Progenitor cell of endocrine pancreas (in vitro differentiated cells): ENCODE results near the gene MYO19. TPM values are rescaled to one million over a fixed set of nuclear protein-coding genes. Genes with fewer than 3 reads are reported as not detected.

Source experiments
- DNase-seq: peaks from one replicate; pipeline ENCODE4 v3.0.0; 2021; ENCODE audit warnings: low spot score; ENCODE audit not compliant: unreplicated experiment
- H3K27ac Mint-ChIP-seq: 2 replicates; pipeline ENCODE4 v1.8.0; 2021; ENCODE audit warnings: mild to moderate bottlenecking, moderate library complexity, mixed read lengths
- H3K27me3 Mint-ChIP-seq: 2 replicates; pipeline ENCODE4 v1.8.0; 2021; ENCODE audit warnings: mixed read lengths
- H3K36me3 Mint-ChIP-seq: 2 replicates; pipeline ENCODE4 v1.8.0; 2022; ENCODE audit warnings: mixed read lengths; ENCODE audit not compliant: insufficient read depth
- H3K4me1 Mint-ChIP-seq: 2 replicates; pipeline ENCODE4 v1.8.0; 2021; ENCODE audit warnings: low read depth, mixed read lengths
- H3K4me3 Mint-ChIP-seq: 2 replicates; pipeline ENCODE4 v1.8.0; 2021; ENCODE audit warnings: low read depth, mild to moderate bottlenecking, moderate library complexity, mixed read lengths
- H3K9me3 Mint-ChIP-seq: 2 replicates; pipeline ENCODE4 v1.8.0; 2021; ENCODE audit warnings: low read depth, mixed read lengths
- total RNA-seq: library from RNA; stranded (reverse); gene quantifications from 2 replicates; pipeline ENCODE4 v1.2.1, GENCODE V29; 2021
- TF ChIP-seq, protein P1 (sequence below): fragments of 200-600 bp; sonication (generic); IDR thresholded peaks from one replicate; pipeline ENCODE4 v1.5.0; 2021; ENCODE audit warnings: antibody characterized with exemption, mild to moderate bottlenecking; ENCODE audit not compliant: unreplicated experiment

MYO19 gene
- total RNA-seq, 1 donor from 2014 or later, result 82.2 TPM

- Mint-ChIP-seq H3K36me3 (peaks cover 20% of the 10 kb centered on the region), H3K27me3 (no peaks in the 10 kb centered on the region), H3K9me3 (no peaks in the 10 kb centered on the region), H3K4me3 (no peak overlapping the region), H3K27ac (no peak overlapping the region), H3K4me1 (no peaks in the 10 kb centered on the region)
- TF ChIP-seq, protein P1, sequence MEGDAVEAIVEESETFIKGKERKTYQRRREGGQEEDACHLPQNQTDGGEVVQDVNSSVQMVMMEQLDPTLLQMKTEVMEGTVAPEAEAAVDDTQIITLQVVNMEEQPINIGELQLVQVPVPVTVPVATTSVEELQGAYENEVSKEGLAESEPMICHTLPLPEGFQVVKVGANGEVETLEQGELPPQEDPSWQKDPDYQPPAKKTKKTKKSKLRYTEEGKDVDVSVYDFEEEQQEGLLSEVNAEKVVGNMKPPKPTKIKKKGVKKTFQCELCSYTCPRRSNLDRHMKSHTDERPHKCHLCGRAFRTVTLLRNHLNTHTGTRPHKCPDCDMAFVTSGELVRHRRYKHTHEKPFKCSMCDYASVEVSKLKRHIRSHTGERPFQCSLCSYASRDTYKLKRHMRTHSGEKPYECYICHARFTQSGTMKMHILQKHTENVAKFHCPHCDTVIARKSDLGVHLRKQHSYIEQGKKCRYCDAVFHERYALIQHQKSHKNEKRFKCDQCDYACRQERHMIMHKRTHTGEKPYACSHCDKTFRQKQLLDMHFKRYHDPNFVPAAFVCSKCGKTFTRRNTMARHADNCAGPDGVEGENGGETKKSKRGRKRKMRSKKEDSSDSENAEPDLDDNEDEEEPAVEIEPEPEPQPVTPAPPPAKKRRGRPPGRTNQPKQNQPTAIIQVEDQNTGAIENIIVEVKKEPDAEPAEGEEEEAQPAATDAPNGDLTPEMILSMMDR, result no peak
- DNase-seq, result no peak
Observed at GRCh38 chr17:36575028-36575427, 40.4 kb upstream of the MYO19 start.

DNA sequence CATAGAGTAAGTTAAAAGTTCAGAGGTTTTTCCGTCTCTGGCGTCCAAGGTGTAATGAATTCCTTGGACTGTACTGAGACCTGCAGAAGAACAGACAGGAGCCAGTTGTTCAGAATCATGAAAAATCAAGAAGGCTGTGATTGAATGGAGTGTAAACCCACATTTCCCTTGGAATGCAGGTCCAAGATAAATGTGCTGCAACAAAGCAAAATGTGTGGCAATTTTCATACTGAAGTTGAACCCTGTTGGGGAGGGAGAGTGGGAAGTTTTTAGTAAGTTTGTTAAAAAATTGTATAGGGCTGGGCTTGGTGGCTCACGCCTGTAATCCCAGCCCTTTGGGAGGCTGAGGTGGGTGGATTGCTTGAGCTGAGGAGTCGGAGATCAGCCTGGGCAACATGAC is 31.4 kb upstream of the MYO19 start:
- no peaks in the 10 kb centered on the region for H3K9me3 Mint-ChIP-seq
- no peaks in the 10 kb centered on the region for H3K27me3 Mint-ChIP-seq
- TF ChIP-seq, protein P1, result no peak
- H3K27ac Mint-ChIP-seq, result peak overlapping the region; percentile 29
- no peak overlapping the region for H3K4me3 Mint-ChIP-seq
- peaks cover 24% of the 10 kb centered on the region for H3K36me3 Mint-ChIP-seq
- H3K4me1 Mint-ChIP-seq, result no peaks in the 10 kb centered on the region
- DNase-seq, result no peak

DNA sequence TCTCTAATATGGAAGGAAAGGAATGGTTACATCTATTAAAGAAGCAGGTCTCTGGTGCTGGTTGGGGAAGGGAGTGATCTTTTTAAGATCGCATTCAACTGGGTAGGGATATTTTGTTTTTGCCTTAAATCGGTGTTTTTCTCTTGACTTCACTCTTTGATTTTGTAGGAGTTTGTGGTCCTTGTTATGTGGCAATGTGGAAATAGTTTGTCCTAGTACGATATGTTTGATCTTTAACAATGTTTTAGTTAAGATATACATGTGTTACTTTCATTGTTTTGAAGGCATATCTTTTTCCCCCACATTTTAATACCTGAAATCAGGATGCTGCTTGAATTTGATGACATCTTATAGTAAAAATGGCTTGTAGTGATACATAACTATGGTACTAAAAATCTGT is 18.8 kb upstream of the MYO19 start:
- DNase-seq, result no peak
- H3K36me3 Mint-ChIP-seq, result peaks cover 14% of the 10 kb centered on the region
- no peaks in the 10 kb centered on the region for H3K27me3 Mint-ChIP-seq
- H3K9me3 Mint-ChIP-seq, result no peaks in the 10 kb centered on the region
- TF ChIP-seq, protein P1, result no peak
- peaks cover 5% of the 10 kb centered on the region for H3K4me1 Mint-ChIP-seq
- H3K4me3 Mint-ChIP-seq, result no peak overlapping the region
- H3K27ac Mint-ChIP-seq, result peak overlapping the region; percentile 7

DNA sequence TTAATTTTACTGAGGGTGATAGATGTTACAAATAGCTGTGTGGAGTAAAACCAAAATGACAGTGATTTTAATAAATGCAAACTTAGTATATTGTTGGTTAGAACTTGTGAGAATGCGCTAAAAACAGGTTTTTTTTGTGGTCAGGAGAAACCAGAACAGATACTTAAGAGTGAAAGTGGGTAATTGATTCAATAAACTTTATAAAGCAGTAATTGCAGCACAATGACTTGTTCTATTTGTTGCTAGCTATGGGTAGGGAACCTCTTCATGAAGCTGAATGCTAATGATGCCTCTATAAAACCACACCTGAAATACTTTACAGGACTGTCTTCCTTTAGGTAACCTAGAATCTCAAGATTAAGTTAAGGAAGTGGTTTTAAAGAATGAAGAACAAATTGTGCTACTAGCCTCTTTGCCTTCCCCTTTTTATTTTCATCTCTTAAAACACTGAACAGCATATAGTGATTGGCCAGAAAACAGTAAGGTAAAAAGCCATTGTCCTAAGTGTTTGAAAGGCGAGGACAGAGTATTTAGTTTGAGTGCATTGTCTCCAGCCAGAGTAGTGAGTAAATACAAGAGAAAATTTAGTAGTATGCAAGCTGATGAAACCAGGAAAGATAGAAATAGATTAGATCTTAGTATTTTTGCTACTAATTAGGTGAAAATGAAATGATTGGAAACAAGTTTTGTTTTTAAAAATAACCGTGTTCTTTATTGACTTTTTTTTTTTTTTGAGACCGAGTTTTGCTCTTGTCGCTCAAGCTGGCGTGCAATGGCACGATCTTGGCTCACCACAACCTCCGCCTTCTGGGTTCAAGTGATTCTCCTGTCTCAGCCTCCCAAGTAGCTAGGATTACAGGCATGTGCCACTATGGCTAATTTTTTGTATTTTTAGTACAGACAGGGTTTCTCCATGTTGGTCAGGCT is 16.1 kb upstream of the MYO19 start:
- DNase-seq, result no peak
- Mint-ChIP-seq H3K4me3 (no peak overlapping the region), H3K27me3 (no peaks in the 10 kb centered on the region), H3K36me3 (peaks cover 3% of the 10 kb centered on the region), H3K27ac (no peak overlapping the region), H3K4me1 (peaks cover 19% of the 10 kb centered on the region), H3K9me3 (no peaks in the 10 kb centered on the region)
- TF ChIP-seq, protein P1, result no peak

- peak overlapping the region; percentile 87 for H3K27ac Mint-ChIP-seq
- no peaks in the 10 kb centered on the region for H3K9me3 Mint-ChIP-seq
- H3K4me3 Mint-ChIP-seq, result peak overlapping the region; percentile 41
- TF ChIP-seq, protein P1, result no peak
- no peak for DNase-seq
- no peaks in the 10 kb centered on the region for H3K27me3 Mint-ChIP-seq
- peaks cover 21% of the 10 kb centered on the region for H3K4me1 Mint-ChIP-seq
- peaks cover 2% of the 10 kb centered on the region for H3K36me3 Mint-ChIP-seq
Observed at GRCh38 chr17:36547776-36548175, 13.1 kb upstream of the MYO19 start.
